Right atrium auricular region (tissue), 2 donors: ENCODE results near the gene FBXL7. TPM values are rescaled to one million over a fixed set of nuclear protein-coding genes. Genes with fewer than 3 reads are reported as not detected.

ENCODE experiments used
- DNase-seq: peaks from one replicate; pipeline ENCODE4 v3.0.0-alpha.2; 2019; ENCODE audit warnings: low spot score
- H3K27ac ChIP-seq, 2 donors: fragments of 200-600 bp; sonication (generic); 1 replicate in 1 of 2; 2 replicates in 1 of 2; pipeline ENCODE4 v1.5.1; 2016 to 2019
- H3K27me3 ChIP-seq, 2 donors: fragments of 200-600 bp; sonication (generic); one replicate each; pipeline versions ENCODE4 v1.5.1 to v1.6.0; 2017 to 2019
- H3K36me3 ChIP-seq: fragments of 200-600 bp; sonication (generic); one replicate; pipeline ENCODE4 v1.5.1; 2016
- H3K4me1 ChIP-seq, 2 donors: fragments of 200-600 bp; sonication (generic); one replicate each; pipeline versions ENCODE4 v1.5.1 to v1.6.0; 2017 to 2019
- H3K4me3 ChIP-seq, 2 donors: fragments of 200-600 bp; sonication (generic); 1 replicate in 1 of 2; 2 replicates in 1 of 2; pipeline ENCODE4 v1.5.1; 2017 to 2019; ENCODE audit warnings: mild to moderate bottlenecking in 1 of 2, moderate library complexity in 1 of 2
- H3K9me3 ChIP-seq, 2 donors: fragments of 200-600 bp; sonication (generic); one replicate each; pipeline ENCODE4 v1.5.1; 2019
- CTCF ChIP-seq, 2 donors: fragments of 200-600 bp; sonication (generic); IDR thresholded peaks; one replicate each; pipeline ENCODE4 v1.5.1; 2019; ENCODE audit warnings: antibody characterized with exemption in 2 of 2
- total RNA-seq, 2 donors: library from RNA; depleted of rRNA; stranded (reverse); fragments of >200 nt; gene quantifications; one replicate each; pipeline ENCODE4 v1.1.0, GENCODE V29; 2016

FBXL7 gene
- total RNA-seq, 2 donors from 2014 or later: 16.6 to 18.4 TPM

GRCh38 chr5:15550502-15551112 is 50.6 kb downstream of the FBXL7 start:
- DNase-seq: no peak
- Histone ChIP-seq H3K9me3 (no peaks in the 10 kb centered on the region), H3K27me3 (no peaks in the 10 kb centered on the region), H3K4me1 (peaks cover 0 to 6% of the 10 kb centered on the region in 2 donors), H3K27ac (no peak overlapping the region), H3K4me3 (no peak overlapping the region), H3K36me3 (no peaks in the 10 kb centered on the region)
- TF ChIP-seq CTCF (IDR thresholded peaks at IDR 0.05): no peak

GRCh38 chr5:15551113-15551504 is 51.1 kb downstream of the FBXL7 start:
- no peaks in the 10 kb centered on the region for H3K36me3 ChIP-seq
- no peaks in the 10 kb centered on the region for H3K9me3 ChIP-seq
- TF ChIP-seq CTCF (IDR thresholded peaks at IDR 0.05): no peak
- no peak for DNase-seq
- peaks cover 0 to 6% of the 10 kb centered on the region in 2 donors for H3K4me1 ChIP-seq
- no peaks in the 10 kb centered on the region for H3K27me3 ChIP-seq
- no peak overlapping the region for H3K4me3 ChIP-seq
- no peak overlapping the region for H3K27ac ChIP-seq

GRCh38 chr5:15554542-15554941 is 54.6 kb downstream of the FBXL7 start:
- no peak overlapping the region for H3K27ac ChIP-seq
- H3K9me3 ChIP-seq: no peaks in the 10 kb centered on the region
- no peak overlapping the region for H3K4me3 ChIP-seq
- H3K27me3 ChIP-seq: no peaks in the 10 kb centered on the region
- H3K4me1 ChIP-seq: peaks cover 0 to 10% of the 10 kb centered on the region in 2 donors
- no peaks in the 10 kb centered on the region for H3K36me3 ChIP-seq
- DNase-seq: no peak
- TF ChIP-seq CTCF (IDR thresholded peaks at IDR 0.05): no peak

GRCh38 chr5:15555176-15555575 is 55.2 kb downstream of the FBXL7 start:
- TF ChIP-seq CTCF (IDR thresholded peaks at IDR 0.05): no peak
- Histone ChIP-seq H3K27me3 (no peaks in the 10 kb centered on the region), H3K36me3 (no peaks in the 10 kb centered on the region), H3K4me1 (peaks cover 0 to 10% of the 10 kb centered on the region in 2 donors), H3K9me3 (no peaks in the 10 kb centered on the region), H3K27ac (no peak overlapping the region), H3K4me3 (no peak overlapping the region)
- DNase-seq: no peak

GRCh38 chr5:15558240-15558639 is 58.3 kb downstream of the FBXL7 start:
- no peak for TF ChIP-seq CTCF (IDR thresholded peaks at IDR 0.05)

GRCh38 chr5:15558681-15559080 is 58.7 kb downstream of the FBXL7 start:
- TF ChIP-seq CTCF (IDR thresholded peaks at IDR 0.05): no peak
- no peak overlapping the region for H3K27ac ChIP-seq
- H3K36me3 ChIP-seq: no peaks in the 10 kb centered on the region
- DNase-seq: no peak
- no peaks in the 10 kb centered on the region for H3K27me3 ChIP-seq
- H3K4me3 ChIP-seq: no peak overlapping the region
- no peaks in the 10 kb centered on the region for H3K9me3 ChIP-seq
- peaks cover 0 to 10% of the 10 kb centered on the region in 2 donors for H3K4me1 ChIP-seq

More at GRCh38 chr5:15558240-15558639, 58.3 kb downstream of the FBXL7 start:
- H3K4me1 ChIP-seq: peaks cover 0 to 10% of the 10 kb centered on the region in 2 donors
- no peak overlapping the region for H3K27ac ChIP-seq
- no peak overlapping the region for H3K4me3 ChIP-seq
- no peaks in the 10 kb centered on the region for H3K9me3 ChIP-seq
- no peak for DNase-seq
- H3K36me3 ChIP-seq: no peaks in the 10 kb centered on the region
- H3K27me3 ChIP-seq: no peaks in the 10 kb centered on the region
